ENCODE results near the gene CCDC91. TPM values are rescaled to one million over a fixed set of nuclear protein-coding genes. Genes with fewer than 3 reads are reported as not detected.

CCDC91 gene
- total and polyA plus RNA-seq, 2 of the 4 experiments (the other 2 are of a cell fraction), result 8.6 to 14.7 TPM

- no peak overlapping the region for H4K8ac ChIP-seq (ENCODE audit: low read depth in 2 of 2, low read length in 2 of 2)
- intact Hi-C loops (cut with micrococcal nuclease), result no loop called here
- DNase-seq, result no peak
- no peak overlapping the region for H2AK5ac ChIP-seq (ENCODE audit: low read depth, low read length)
- no peak for ATAC-seq (ENCODE audit: low read depth)
- no peak overlapping the region for H2AFZ ChIP-seq (replicated peaks; ENCODE audit: low read length, poor library complexity)
- H3K9ac ChIP-seq (ENCODE audit: low read depth, low read length), result no peak overlapping the region
- TF ChIP-seq, protein P1, sequence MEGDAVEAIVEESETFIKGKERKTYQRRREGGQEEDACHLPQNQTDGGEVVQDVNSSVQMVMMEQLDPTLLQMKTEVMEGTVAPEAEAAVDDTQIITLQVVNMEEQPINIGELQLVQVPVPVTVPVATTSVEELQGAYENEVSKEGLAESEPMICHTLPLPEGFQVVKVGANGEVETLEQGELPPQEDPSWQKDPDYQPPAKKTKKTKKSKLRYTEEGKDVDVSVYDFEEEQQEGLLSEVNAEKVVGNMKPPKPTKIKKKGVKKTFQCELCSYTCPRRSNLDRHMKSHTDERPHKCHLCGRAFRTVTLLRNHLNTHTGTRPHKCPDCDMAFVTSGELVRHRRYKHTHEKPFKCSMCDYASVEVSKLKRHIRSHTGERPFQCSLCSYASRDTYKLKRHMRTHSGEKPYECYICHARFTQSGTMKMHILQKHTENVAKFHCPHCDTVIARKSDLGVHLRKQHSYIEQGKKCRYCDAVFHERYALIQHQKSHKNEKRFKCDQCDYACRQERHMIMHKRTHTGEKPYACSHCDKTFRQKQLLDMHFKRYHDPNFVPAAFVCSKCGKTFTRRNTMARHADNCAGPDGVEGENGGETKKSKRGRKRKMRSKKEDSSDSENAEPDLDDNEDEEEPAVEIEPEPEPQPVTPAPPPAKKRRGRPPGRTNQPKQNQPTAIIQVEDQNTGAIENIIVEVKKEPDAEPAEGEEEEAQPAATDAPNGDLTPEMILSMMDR (conservative IDR thresholded peaks at IDR 0.05; ENCODE audit: low read depth, low read length), result no peak
- TF ChIP-seq MAFK (IDR thresholded peaks at IDR 0.05; ENCODE audit: low read depth, low read length), result 0 out of 2 replicates have a peak, but pooled peaks have one; percentile 10
- H3K27me3 ChIP-seq (ENCODE audit: control insufficient read depth, insufficient read depth, low read length), result no peaks in the 10 kb centered on the region
- no peaks in the 10 kb centered on the region for H4K20me1 ChIP-seq (ENCODE audit: insufficient read depth, low read length)
- H2BK5ac ChIP-seq (ENCODE audit: low read depth, low read length, poor library complexity, severe bottlenecking), result no peak overlapping the region
- H3K9me1 ChIP-seq (ENCODE audit: insufficient read depth, low read length), result no peaks in the 10 kb centered on the region
- no peak overlapping the region for H3K23ac ChIP-seq (ENCODE audit: low read depth, low read length)
- H3K9me3 ChIP-seq (ENCODE audit: control insufficient read depth, insufficient read depth, low read length), result no peaks in the 10 kb centered on the region
- BruUV-seq (replicated peaks), result no TSS peak
- WGBS, 2 experiments (ENCODE audit: extremely low coverage in 2 of 2, insufficient read length in 1 of 2), result no CpG with 5 or more reads among the region's 3 CpGs
- H3K56ac ChIP-seq (ENCODE audit: extremely low read depth, insufficient read depth, low read length), result no peak overlapping the region
- no peak overlapping the region for H3K27ac ChIP-seq (ENCODE audit: insufficient read depth, low read length)
- H3K18ac ChIP-seq (ENCODE audit: low read depth, low read length), result no peak overlapping the region
- no peak overlapping the region for H3K14ac ChIP-seq (replicated peaks; ENCODE audit: low read depth, low read length)
- H3K4me2 ChIP-seq (ENCODE audit: low read depth, low read length), result no peak overlapping the region
- no peak overlapping the region for H4K5ac ChIP-seq (ENCODE audit: low read depth, low read length)
- H2BK20ac ChIP-seq (ENCODE audit: low read depth, low read length), result no peak overlapping the region
- no peak overlapping the region for H3K4me3 ChIP-seq (ENCODE audit: insufficient read depth, low read depth, low read length)
- dilution Hi-C loops (cut with HindIII; ENCODE audit: low sequenced_read_pairs, unreplicated experiment), result no loop called here
- H3K4ac ChIP-seq (ENCODE audit: low read depth, low read length), result no peak overlapping the region
- in situ Hi-C loops (cut with MboI; ENCODE audit: low sequenced_read_pairs), result loop anchor here (10.0 kb wide), 2 partner anchors 211 to 431 kb away; no protein-coding TSS in a partner anchor
- H2BK120ac ChIP-seq (ENCODE audit: low read depth, low read length), result no peak overlapping the region
- H3K79me1 ChIP-seq (ENCODE audit: low read depth in 1 of 2, low read length in 2 of 2), result no peaks in the 10 kb centered on the region
- H3K4me1 ChIP-seq (ENCODE audit: control insufficient read depth, insufficient read depth, low read length), result no peaks in the 10 kb centered on the region
- no peaks in the 10 kb centered on the region for H3K36me3 ChIP-seq (ENCODE audit: control insufficient read depth, insufficient read depth, low read length)
- ChIA-PET CTCF (interaction anchor here (1.2 kb wide), 1 partner anchor 9 kb away, joined by 3 read pairs; no protein-coding TSS in a partner anchor), POLR2A (ENCODE audit: unreplicated experiment) (no interaction called here)
- no peak overlapping the region for H2BK15ac ChIP-seq (ENCODE audit: low read depth, low read length)
- no peak overlapping the region for H4K91ac ChIP-seq (ENCODE audit: insufficient read depth, low read depth, low read length)
- no peak overlapping the region for H2AK9ac ChIP-seq (replicated peaks; ENCODE audit: low read depth, low read length, poor library complexity)
Observed at GRCh38 chr12:28176295-28176694, 14.0 kb upstream of the CCDC91 start.

All from IMR-90 (cell line).